T1000 (cell line): ENCODE data around the gene B3GALT4.
A peak's percentile ranks its signal among the peaks of the same experiment; 100 is the strongest.

Experiments used
- DNase-seq: peaks from one replicate; lab custom pipeline; 2025; ENCODE audit warnings: mixed read lengths; lab: John Stamatoyannopoulos, UW

The B3GALT4 gene

DNA sequence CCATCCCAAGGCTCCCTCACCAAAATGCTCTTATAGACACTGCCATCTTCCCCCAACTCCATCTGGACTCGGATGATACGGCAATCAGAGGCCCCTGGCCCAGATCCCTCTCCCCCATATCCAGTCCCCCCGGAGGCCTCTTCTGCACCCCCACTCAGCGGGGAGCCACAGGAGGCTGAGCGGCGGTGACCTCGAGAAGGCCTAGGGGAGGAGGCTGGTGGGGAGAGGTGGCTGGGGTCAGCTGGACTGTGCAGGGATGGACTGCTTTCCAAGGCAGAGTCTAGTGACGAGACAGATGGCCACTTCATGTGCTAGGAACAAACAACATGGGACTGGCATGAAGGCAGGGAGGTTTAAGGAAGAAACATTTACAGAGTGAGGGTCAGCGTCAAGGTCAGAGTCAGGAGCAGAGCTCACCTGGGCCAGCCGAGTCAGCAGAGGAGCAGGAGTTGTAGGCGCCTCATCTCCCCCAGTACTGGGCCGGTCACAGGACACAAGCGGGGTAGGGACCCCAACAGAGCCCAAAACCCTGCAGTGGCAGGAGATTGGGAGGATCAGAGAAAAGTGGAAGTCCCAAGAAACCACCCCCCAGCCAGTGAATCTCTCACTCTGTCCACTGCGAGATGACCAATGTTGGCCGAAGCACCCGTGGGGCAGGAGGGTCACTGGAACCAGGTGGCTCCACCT, 16.2 kb downstream of the B3GALT4 start:
- DNase-seq, result no peak

DNA sequence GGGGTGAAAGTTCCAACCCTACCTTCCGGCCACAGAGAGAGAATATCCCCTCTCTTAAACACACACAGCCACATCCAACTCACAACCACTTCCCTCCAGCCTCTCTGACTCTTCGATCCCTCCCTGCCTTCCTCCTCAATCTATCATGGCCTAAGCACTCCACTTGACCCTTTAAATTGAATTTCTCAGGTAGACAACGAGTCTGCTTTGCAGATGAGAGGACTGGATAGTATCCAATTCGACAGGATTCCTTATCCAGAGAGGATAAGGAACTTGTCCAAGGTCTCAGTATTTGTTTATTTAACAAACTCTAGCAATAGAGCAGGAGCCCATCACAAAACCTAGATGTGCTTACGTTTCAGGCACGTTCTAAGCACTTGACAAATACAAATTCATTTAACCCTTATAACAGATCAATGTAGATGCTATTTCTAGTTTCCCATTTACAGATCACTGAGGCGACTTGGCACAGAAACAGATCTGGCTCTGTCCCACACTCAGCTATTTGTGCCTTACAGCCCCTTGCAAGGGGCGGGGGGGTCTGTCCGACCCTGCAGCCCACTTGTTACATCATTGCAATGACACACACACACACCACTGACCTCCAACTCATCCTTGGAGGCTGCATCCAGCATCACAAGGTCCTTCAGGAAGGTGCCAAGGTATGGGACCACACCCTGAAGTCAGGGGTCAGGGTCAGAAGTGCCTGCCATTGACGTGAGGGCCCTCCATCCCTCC, 17.3 kb downstream of the B3GALT4 start:
- DNase-seq, result no peak

DNA sequence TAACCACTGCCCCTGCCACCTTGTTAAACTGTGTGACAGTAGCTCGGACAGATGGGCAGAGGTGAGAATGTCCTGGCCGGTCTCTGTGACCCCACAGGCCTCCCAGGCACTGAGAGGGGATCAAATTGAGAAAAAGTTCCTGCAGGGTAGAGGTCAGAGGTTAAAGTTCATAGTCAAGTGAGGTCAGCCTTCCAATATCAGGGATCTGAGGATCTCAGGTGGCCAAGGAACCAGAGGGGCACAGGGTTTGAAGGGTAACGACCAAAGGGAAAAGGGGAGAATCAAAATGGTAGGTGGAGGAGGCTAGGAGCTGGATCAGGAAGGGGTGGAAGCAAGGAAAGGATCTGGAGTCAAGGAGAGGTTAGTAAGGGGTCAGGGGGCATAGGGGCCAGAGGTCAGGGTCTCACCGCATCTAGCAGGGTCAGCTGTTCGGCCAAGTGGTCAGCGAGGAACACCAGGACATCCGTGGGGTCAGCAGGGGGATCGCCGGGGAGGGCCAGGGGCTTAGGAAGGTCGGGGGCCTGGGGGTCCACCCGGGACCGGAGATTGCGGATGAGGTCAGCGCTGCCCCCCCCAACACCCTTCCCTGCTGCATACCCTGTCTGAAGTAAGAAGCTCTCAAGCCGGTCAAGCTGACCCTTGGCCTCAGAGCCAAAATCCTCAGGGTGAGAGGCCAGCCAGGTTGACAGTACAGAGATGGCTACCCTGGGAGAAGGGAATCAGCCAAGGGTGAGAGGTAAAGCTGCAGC, 18.9 kb downstream of the B3GALT4 start:
- DNase-seq, result no peak

DNA sequence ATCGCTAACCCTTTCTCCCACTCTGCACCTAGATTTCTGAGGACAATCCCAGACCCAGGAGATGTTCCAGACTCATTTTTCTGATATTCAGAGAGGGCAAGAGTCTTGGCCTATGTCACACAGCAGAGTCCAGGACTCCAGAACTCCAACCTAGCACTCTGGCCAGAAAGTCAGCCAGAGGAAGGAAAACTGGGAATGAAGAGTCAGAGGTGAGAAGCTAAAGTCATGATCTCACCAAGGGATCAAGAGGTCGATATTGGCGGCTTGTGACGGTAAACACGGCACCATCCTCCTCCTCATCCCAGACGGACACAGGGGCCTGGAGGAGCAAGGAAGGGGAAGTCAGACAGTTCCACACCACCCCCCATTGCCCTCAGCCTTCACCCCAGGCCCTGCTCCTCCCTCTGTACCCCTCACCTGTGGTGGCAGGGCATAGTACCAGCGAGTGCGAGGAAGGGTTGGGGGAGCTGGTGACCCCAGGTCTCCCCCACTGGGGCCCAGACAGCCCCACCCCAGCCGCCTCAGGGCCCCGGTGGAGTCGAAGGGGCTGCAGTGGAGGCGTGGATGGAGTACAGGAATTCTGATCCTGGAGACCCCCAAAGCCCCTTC, 20.0 kb downstream of the B3GALT4 start:
- no peak for DNase-seq

DNA sequence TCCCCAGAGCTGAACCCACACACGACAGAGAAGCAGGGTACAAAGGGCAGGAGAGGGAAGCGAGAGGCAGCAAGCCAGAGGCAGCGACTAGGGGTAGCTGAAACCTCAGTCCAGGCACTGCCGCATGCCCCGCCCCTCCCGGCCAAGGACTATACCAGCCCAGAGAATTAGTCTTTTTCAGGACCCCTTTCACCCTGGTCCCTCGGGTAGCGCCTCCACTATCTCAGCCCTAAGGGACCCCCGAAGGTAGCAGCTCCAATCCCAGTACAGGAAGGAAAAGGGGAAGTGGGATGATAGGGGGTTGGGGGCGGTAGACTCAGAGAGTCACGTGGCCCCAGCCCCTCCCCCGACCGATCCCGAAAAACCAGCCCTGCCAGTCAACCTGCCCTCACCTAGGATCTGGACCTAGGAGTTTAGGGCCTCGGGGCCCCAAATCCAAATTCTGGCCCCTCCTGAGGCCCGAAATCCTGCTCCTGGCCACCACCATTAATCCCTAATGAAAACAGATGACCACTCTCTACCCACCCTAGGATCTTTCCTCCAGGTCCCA, 20.6 kb downstream of the B3GALT4 start:
- DNase-seq, result no peak

DNA sequence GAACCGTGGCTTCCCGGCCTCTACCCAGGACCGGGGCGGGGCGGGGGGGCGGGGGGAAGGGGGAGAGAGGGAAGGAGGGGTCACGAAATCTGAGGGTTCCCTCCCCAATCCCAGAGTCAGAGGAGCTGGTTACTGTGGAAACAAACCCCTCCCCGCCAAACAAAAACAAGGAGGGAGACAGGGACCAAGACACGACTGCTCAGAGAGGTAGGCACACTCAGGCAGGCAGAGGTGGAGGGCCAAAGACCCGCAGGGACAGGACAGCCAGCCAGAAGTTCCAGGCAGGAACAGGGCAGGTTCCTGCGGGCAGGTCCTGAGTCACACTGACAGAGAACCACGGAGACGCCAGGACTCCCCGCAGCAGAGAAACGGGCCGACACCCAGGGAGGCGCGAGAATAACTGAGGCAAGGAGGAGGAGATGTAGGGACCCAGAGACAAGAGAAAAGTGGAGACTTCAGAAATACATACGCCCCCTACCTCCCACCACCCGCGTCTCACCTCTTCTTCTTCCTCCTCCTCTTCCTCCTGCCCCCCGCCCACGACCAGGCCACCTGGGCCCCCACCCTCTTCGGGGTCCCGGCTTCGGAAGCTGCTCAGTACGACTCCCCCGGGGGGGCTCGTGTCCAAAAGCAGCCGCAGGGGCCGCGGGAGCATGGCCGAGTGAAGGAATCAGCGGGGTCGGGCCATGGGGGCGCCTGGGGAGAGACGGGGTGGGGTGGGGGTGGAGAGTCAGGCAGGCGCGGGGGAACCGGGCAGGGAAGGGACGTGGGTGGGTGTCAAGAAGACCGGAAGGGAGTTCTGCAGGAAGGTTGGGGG, 21.2 kb downstream of the B3GALT4 start:
- peak; percentile 79 for DNase-seq

DNA sequence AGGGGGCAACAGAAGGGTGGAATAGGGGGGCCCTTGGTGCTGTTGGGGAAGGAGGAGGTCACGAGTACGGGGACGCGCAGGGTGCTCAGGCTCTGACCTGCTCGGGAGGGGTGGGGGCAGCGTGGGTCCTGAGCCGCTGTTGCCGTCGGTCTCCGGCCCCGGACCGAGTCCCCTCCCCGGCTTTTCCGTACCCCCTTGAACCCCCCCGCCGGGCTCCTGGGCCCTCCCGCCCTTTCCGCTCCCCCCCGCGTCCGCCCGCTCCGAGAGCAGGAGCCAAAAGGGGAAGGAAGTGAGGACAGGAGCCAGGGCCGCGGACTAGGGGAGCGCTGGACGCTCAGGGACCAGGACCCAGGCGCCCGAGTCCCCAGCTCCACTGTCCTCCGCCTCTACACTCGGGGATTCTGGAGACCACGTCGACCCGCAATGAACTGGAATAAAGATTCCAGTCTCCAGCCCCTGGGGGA, 21.9 kb downstream of the B3GALT4 start, which contains the start of gene RGL2:
TSS of gene RGL2 (minus strand) at position 170 of the 464 bp plus-strand sequence. CDS start 332 bp downstream, outside the sequence.
- DNase-seq, result no peak

DNA sequence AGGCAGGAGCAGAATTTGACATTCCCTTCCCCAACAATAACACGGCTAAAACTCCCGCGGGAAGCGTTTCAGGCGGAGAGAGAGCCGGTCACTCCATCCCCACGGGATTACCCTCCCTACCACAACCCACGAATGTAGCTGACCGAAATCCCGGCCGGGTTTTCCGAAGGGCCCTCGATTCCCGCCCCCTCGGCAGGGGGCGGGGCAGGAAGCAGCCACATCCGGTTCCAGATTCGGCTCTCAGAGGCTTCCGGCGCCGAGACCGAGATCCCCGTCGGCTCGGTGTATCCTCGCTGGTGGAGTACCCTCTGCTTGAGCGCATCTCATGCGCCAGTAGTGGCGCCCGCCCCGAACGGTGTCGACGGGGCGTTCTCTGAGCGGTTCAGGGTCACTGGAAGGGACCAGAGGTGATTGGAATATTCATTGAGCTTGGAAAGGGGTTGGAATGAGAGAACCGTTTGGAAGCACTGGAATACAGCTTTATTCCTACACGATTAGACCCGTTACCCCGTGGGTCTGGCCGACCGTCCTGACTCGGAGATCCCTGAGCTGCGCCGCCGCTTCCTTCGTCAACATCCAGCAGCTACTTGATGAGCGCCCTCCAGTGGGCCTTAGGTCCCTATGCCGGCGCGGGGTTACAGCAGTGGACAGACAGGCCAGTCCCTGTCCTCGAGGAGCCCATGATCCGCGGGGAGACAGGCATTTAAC, 22.5 kb downstream of the B3GALT4 start:
- peak; percentile 91 for DNase-seq

DNA sequence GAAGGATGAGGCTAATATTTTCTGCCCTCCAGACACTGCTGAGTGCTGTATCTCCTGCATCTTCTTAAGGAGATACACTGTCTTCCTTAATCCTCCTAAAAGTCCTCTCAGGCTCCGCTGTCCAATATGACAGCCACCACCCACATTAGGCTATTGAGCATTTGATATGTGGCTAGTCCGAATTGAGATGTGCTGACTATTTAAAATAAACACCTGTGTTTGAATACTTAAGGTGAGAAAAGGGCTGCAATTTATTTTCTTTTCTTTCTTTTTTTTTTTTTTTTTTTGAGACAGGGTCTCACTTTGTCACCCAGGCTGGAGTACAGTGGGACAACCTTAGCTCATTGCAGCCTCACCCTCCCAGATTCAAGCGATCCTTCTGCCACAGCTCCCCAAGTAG, 25.0 kb downstream of the B3GALT4 start:
- no peak for DNase-seq

DNA sequence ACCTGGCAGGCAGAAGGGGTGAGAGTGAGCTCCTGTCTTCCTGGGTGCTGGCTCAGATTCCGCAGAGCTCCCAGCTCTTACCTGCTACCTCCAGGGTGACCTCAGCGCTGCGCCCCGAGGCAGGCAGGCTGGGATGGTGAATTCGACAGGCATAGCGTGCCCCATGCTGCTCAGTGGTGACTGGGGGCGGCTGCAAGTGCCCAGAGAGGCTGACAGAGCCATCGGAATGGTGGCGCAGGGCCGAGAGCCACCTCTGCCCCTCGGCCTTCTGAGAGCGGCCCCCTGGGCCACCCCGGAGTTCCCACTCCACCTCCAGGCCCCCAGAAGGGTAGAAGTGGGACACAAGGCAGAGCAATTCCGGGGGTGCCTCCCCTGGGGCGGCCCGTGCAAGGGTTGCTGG, 27.3 kb downstream of the B3GALT4 start:
- DNase-seq, result no peak

DNA sequence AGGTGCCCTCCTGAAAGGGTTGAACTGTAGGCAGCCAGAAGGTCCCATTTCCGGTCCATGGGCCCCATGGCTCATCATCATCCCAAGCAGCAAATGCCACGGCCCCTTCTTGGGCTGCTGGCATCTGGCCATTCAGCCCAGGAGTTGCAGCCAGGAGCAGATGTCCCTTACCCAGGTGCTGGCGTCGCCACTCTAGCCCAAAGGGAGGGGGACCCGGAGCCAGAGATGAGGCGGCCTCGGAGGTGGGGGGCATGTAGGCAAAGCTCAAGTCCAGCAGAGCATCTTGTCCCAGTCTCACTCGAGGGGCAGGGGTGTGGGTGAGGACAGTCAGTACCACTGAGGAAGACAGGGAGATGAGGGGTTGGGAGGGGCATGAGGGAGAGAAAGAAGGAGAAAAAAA, 28.1 kb downstream of the B3GALT4 start:
- no peak for DNase-seq

DNA sequence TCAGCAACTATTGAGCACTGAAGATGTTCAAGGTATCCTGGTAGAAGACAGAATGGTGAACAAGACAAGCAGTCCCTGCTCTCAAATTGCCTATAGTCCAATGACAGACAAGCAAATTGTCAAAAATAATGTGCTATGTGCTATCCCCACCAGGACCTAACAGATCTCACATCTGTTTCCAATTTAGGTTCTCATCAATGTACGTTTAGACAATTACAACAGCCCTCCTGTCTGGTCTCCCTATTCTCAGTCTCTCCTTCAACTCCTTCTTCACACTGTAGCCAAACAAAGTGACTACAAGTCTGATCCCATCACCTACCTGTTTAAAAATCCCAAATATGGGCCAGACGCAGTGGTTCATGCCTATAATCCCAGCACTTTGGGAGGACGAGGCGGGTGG, 29.4 kb downstream of the B3GALT4 start:
- no peak for DNase-seq

DNA sequence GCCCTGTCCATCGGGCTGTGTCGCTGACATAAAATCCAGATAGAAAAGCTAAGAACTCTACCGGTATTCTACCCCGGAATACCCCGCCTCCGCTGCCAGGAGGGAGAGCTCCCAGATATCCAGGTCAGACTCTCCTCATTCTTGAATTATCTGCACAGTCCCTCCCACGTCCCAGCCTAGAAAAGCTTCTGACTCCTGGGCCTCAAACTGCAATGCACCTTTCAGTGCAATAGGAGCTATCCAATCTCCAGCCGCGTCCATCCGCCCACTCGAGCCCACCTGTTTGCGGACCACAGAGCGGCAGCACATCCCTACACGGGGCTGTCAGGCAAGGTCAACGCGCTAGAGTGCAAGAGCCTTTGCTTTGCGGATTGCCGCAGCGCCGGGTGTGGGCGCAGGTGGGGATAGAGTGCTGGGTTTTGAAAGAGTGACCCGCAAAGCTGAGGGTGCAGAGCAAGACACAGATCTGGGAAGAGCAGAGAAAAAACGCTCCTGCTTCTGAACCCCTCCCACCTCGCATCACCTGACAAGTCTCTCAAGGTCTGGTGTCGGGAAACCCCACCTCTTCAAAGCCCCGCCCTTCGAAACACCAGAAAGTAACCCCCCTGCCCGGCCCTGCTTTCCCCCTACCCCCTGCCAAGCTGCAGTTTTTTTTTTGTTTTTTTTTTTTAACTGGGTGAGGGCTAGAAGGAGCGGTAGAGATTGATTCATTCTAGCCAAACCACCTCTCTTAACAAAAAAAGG, 35.6 kb downstream of the B3GALT4 start:
- DNase-seq, result no peak

DNA sequence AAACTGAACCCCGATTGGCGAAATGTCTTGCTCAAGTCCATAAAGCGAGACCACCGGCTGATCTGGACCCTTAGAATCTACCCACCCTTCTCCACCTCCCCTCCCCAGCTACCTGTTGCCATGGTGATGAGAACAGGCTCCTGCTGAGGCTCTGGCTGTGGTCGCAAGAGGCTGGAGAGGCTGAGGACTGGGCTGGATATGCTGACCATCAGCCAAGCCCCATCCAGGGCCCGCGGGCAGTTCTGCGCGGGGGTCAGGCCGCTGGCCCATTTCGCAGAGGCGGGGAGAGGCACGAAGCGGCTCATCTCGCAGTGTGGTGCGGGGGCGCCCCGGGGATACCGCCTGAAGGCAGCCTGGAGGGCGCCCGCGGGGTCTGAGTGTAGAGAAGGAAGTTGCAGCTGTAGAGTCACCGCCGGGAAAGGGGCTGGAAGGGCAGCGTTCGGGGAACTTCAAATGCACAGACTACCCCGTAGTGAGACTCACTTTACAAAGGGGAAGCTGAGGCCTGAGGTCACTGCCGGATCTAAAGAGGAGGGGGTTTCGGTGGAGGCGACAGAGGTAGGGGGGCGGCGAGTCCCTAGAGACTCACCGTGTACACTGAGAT, 36.3 kb downstream of the B3GALT4 start:
- no peak for DNase-seq

DNA sequence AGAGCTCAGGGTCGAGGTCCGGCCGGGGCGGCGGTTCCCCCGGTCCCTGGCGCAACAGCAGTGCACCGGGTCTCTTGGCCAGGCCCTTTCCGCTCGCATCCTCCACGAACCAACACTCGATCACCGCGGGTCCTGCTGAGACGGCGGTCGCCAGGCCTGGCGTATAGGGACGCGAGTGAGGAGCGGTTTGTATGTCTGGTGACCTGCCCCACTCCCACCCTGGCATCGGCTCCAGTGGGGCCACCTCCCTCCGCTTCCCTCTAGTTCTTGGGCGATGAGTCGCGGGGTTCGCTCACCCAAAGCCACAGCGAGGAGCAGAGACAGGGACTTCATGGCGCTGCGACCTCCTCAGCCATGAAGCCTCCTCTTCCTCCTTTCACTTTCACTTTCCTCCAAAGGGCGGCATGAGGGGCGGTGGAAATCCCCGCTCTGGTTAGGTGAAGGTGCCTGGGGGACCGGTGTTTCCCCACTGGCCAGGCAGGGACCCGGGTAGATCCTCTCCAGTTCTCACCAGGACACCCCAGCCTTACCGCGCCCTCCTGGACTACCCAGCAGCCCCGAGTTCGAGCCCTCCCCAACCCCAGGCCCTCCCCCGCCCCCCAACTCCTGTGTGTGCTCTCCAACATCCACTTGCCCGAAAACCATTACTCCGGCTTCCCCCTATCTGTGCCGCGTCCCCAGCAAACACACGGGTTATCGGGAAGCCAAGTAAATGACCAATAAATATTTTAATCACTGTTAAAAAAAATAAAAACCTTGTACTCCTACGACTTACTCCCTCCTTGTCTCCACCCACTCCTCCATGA, 37.0 kb downstream of the B3GALT4 start, which contains the start of gene TAPBP:
TSS of gene TAPBP (minus strand) at position 370 of the 806 bp plus-strand sequence. CDS start at position 333, 37 bp downstream.
- DNase-seq, result peak; percentile 31

DNA sequence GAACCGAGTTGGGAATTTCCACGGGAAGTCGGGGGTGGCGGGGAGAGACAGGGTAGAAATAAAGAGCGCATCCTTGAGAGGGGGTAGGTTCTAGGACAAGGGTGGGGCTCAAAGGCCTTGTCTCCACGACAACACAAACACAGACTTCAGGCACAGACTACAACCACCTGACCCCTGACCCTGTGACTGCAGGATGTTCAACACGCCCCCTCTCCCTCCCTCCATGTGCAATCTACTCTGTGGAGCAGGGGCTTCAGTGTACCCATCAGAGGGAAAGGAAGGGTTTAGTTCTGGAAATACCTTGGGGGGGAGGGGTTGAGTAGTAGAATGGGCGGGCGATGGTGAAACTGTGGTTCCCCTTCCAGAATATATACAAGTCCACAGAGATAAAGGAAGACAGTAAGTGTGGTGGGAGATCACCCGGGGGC, 37.6 kb downstream of the B3GALT4 start:
- no peak for DNase-seq

DNA sequence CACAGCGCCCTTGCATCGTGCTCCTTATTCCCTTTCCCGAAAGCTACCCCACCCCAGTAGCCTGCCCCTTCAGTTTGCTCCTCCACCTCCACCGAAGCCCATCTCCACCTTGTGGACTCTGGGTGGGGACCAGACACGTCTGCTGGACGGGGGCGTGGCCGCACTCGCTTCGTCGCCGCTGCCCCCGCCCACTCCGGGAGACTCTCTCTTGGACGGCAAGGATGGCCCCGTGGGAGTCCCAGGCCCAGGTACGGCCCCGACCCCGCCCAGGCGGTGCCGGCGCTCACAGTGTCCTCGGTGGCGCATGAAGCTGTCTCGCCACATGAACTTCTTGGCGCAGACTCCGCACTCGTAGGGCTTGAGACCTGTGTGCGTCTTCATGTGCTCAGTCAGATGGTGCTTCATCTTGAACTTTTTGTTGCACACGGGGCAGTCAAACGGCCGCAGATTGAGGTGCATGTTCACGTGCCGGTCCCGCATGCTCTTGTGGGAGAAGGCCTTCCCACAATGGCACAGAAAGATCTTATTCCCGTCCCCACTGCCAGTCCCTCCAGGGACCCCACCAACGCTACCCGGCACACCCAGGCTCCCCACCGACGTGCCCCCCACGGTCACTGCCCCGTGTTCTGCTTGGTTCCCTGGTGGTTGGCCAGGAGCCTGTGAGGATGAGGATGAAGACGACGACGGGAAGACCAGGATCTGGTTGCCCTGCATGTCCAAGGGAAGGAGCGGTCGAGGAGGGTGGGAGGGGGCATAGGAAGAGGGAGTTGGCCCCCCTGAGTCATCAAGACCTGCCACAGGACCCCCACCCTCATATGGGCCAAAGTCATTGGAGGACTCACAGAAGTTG, 38.2 kb downstream of the B3GALT4 start:
- DNase-seq, result no peak
